Measurements from ENCODE around the gene IGF2. TPM values are rescaled to one million over a fixed set of nuclear protein-coding genes. Genes with fewer than 3 reads are reported as not detected.

IGF2 gene
- total and polyA plus RNA-seq, 2 donors (not counting 3 experiments of a cell fraction or from before 2014, with no cell fraction given), result 5.7 to 21.0 TPM

- Histone ChIP-seq H4K20me1 (replicated peaks; ENCODE audit: control insufficient read depth, extremely low read depth, insufficient read depth, low read length) (no peaks in the 10 kb centered on the region), H3K36me3 (ENCODE audit: control insufficient read depth in 2 of 2, extremely low read depth in 1 of 2, insufficient read depth in 2 of 2, low read length in 2 of 2) (no peaks in the 10 kb centered on the region), H3K4me1 (ENCODE audit: control insufficient read depth, extremely low read depth, insufficient read depth, low read length) (peaks cover 35% of the 10 kb centered on the region), H3K4me3 (replicated peaks in 1 of 3; ENCODE audit: insufficient read depth in 1 of 3, low read depth in 1 of 3, low read length in 3 of 3) (no peak overlapping the region), H3K27me3 (ENCODE audit: control insufficient read depth in 2 of 2, insufficient read depth in 2 of 2, low read length in 2 of 2) (no peaks in the 10 kb centered on the region), H3K9ac (replicated peaks; ENCODE audit: extremely low read depth, insufficient read depth, low read length) (peak overlapping the region; percentile 66), H3K9me3 (replicated peaks; ENCODE audit: control insufficient read depth, insufficient read depth, low read length) (no peaks in the 10 kb centered on the region), H3K4me2 (ENCODE audit: insufficient read depth, low read length) (peak overlapping the region; percentile 34), H3K9me1 (replicated peaks; ENCODE audit: control insufficient read depth, extremely low read depth, insufficient read depth, low read length) (no peaks in the 10 kb centered on the region), H3K79me2 (ENCODE audit: control insufficient read depth, insufficient read depth, low read length) (no peaks in the 10 kb centered on the region), H3K27ac (ENCODE audit: insufficient read depth, low read depth, low read length) (peak overlapping the region; percentile 90), H2AFZ (ENCODE audit: low read depth, low read length) (peak overlapping the region; percentile 68)
- no TSS peak for BruUV-seq (replicated peaks)
- intact Hi-C loops (cut with micrococcal nuclease) (loop anchor here (1.0 kb wide), 1 partner anchor 38 kb away; no protein-coding TSS in a partner anchor), dilution Hi-C loops (cut with MboI; ENCODE audit: extremely low pct_ligation_motif_present, low sequenced_read_pairs) (no loop called here)
- CTCF ChIA-PET, result interaction anchor here (0.7 to 2.5 kb wide), 6 partner anchors 10 to 447 kb away, joined by 3 to 18 read pairs (median 4); partner anchors contain the start of gene IGF2
- TF ChIP-seq FOS (IDR thresholded peaks at IDR 0.05; ENCODE audit: borderline replicate concordance, insufficient read depth, low read length) (no peak), POLR2AphosphoS5 (IDR thresholded peaks at IDR 0.05; ENCODE audit: insufficient read depth, low read depth, low read length) (no peak), GATA2 (IDR thresholded peaks at IDR 0.05; ENCODE audit: insufficient read depth, insufficient read length, low read depth, low read length) (no peak)
- TF ChIP-seq, protein P1, sequence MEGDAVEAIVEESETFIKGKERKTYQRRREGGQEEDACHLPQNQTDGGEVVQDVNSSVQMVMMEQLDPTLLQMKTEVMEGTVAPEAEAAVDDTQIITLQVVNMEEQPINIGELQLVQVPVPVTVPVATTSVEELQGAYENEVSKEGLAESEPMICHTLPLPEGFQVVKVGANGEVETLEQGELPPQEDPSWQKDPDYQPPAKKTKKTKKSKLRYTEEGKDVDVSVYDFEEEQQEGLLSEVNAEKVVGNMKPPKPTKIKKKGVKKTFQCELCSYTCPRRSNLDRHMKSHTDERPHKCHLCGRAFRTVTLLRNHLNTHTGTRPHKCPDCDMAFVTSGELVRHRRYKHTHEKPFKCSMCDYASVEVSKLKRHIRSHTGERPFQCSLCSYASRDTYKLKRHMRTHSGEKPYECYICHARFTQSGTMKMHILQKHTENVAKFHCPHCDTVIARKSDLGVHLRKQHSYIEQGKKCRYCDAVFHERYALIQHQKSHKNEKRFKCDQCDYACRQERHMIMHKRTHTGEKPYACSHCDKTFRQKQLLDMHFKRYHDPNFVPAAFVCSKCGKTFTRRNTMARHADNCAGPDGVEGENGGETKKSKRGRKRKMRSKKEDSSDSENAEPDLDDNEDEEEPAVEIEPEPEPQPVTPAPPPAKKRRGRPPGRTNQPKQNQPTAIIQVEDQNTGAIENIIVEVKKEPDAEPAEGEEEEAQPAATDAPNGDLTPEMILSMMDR (IDR thresholded peaks at IDR 0.05; ENCODE audit: extremely low read depth in 1 of 2, insufficient read depth in 1 of 2, low read depth in 1 of 2, low read length in 2 of 2), result peak in 1 of 2 donors; percentile 8
- POLR2A ChIA-PET, result interaction anchor here (2.5 kb wide), 1 partner anchor 10 kb away, joined by 9 read pairs; no protein-coding TSS in a partner anchor
- DNase-seq (ENCODE audit: low read depth, low spot score) (peak; percentile 36), FAIRE-seq (no peak)
Measured at GRCh38 chr11:2099516-2100349, 39.5 kb downstream of the IGF2 start.
